H1 (cell line): Measurements from ENCODE around the gene PELI2. TPM values are rescaled to one million over a fixed set of nuclear protein-coding genes. Genes with fewer than 3 reads are reported as not detected.

Experiments
- CTCF ChIA-PET: fragments of 300-600 bp; sonication (Branson Sonifier 250); formaldehyde crosslinking; loops from one replicate; lab custom pipeline; 2021; ENCODE audit not compliant: partially characterized antibody; lab: Charles Lee
- POLR2A ChIA-PET: fragments of 300-600 bp; sonication (Branson Sonifier 250); formaldehyde crosslinking; loops from one replicate; lab custom pipeline; 2021; ENCODE audit warnings: inconsistent platforms; ENCODE audit not compliant: partially characterized antibody; lab: Charles Lee
- DNase-seq, 2 experiments: peaks; one replicate each; pipeline versions ENCODE4 v3.0.0 to v3.0.0-alpha.2; 2010 to 2022; ENCODE audit warnings: low spot score in 2 of 2, low read depth in 1 of 2, mixed read lengths in 1 of 2
- FAIRE-seq: peaks from 2 replicates; lab custom pipeline; 2011; peaks lifted over from hg19 to GRCh38; lab: Jason Lieb, UNC
- H2AFZ ChIP-seq: 2 replicates; pipeline ENCODE4 v1.8.1; 2012; ENCODE audit warnings: low read length, inconsistent platforms
- H2AK5ac ChIP-seq: 2 replicates; pipeline ENCODE4 v1.6.1; 2013; ENCODE audit warnings: low read depth, low read length
- H2BK120ac ChIP-seq: replicated peaks from 2 replicates; pipeline ENCODE3; 2013; ENCODE audit warnings: low read depth, low read length, inconsistent platforms
- H2BK12ac ChIP-seq: 2 replicates; pipeline ENCODE4 v1.6.1; 2013; ENCODE audit warnings: low read depth, low read length
- H2BK15ac ChIP-seq: 2 replicates; pipeline ENCODE4 v1.6.1; 2013; ENCODE audit warnings: low read length
- H2BK20ac ChIP-seq: 2 replicates; pipeline ENCODE4 v1.6.1; 2013; ENCODE audit warnings: low read length
- H2BK5ac ChIP-seq: 2 replicates; pipeline ENCODE4 v1.6.1; 2013; ENCODE audit warnings: low read depth, low read length
- H3K14ac ChIP-seq: 2 replicates; pipeline ENCODE4 v1.6.1; 2013; ENCODE audit warnings: inconsistent platforms; ENCODE audit not compliant: insufficient read length
- H3K18ac ChIP-seq: 2 replicates; pipeline ENCODE4 v1.6.1; 2013; ENCODE audit warnings: low read length; ENCODE audit errors: extremely low read depth
- H3K23ac ChIP-seq: 2 replicates; pipeline ENCODE4 v1.6.1; 2013; ENCODE audit warnings: inconsistent platforms; ENCODE audit not compliant: insufficient read length
- H3K23me2 ChIP-seq: 2 replicates; pipeline ENCODE4 v1.6.1; 2013; ENCODE audit warnings: low read depth, low read length
- H3K27ac ChIP-seq: 2 replicates; pipeline ENCODE4 v1.6.1; 2011; ENCODE audit warnings: low read depth, low read length, inconsistent platforms
- H3K27me3 ChIP-seq, 4 experiments: replicated peaks in 1 of 4; 1 replicate in 1 of 4; 2 replicates in 3 of 4; pipeline versions ENCODE4 v1.6.1 to v1.8.1; 2011 to 2013; ENCODE audit warnings: low read length in 3 of 4, mild to moderate bottlenecking in 3 of 4, inconsistent platforms in 2 of 4, mixed read lengths in 2 of 4, moderate library complexity in 1 of 4; ENCODE audit not compliant: control insufficient read depth in 3 of 4, insufficient read depth in 3 of 4; ENCODE audit errors: extremely low read depth in 1 of 4
- H3K36me3 ChIP-seq, 4 experiments: 2 replicates each; pipeline versions ENCODE4 v1.6.1 to v1.8.1; 2011 to 2013; ENCODE audit warnings: mild to moderate bottlenecking in 4 of 4, low read length in 3 of 4, moderate library complexity in 2 of 4, control low read depth in 1 of 4, inconsistent platforms in 1 of 4; ENCODE audit not compliant: insufficient read depth in 4 of 4, control insufficient read depth in 2 of 4
- H3K4ac ChIP-seq: replicated peaks from 2 replicates; pipeline ENCODE3; 2013; ENCODE audit warnings: low read length, low read depth, mixed read lengths, inconsistent platforms; ENCODE audit not compliant: insufficient read length
- H3K4me1 ChIP-seq, 4 experiments: replicated peaks in 1 of 4; 1 replicate in 1 of 4; 2 replicates in 3 of 4; pipeline versions ENCODE4 v1.6.1 to v1.8.1; 2011 to 2013; ENCODE audit warnings: low read length in 3 of 4, inconsistent platforms in 2 of 4, mixed read lengths in 1 of 4; ENCODE audit not compliant: insufficient read depth in 4 of 4, control insufficient read depth in 3 of 4
- H3K4me2 ChIP-seq, 2 experiments: 2 replicates each; pipeline versions ENCODE4 v1.6.1 to v1.8.1; 2011 to 2013; ENCODE audit warnings: low read depth in 2 of 2, low read length in 2 of 2, control low read depth in 1 of 2, inconsistent platforms in 1 of 2, mild to moderate bottlenecking in 1 of 2; ENCODE audit not compliant: insufficient read depth in 1 of 2
- H3K4me3 ChIP-seq, 4 experiments: fragments of 200-600, 300-600 bp in 1 of 4; sonication (generic), shearing (Covaris generic), sonication (Bioruptor Twin) in 1 of 4; 2 replicates each; pipeline versions ENCODE4 v1.5.1 to v1.8.1; 2011 to 2016; ENCODE audit warnings: low read length in 4 of 4, low read depth in 3 of 4, control low read depth in 2 of 4, inconsistent platforms in 2 of 4, mild to moderate bottlenecking in 2 of 4, mixed read lengths in 1 of 4, moderate library complexity in 1 of 4; ENCODE audit not compliant: insufficient read depth in 2 of 4; ENCODE audit errors: extremely low read depth in 1 of 4
- H3K56ac ChIP-seq: replicated peaks from 2 replicates; pipeline ENCODE3; 2013; ENCODE audit warnings: low read depth, mild to moderate bottlenecking, mixed read lengths, low read length, inconsistent platforms; ENCODE audit not compliant: insufficient read length
- H3K79me1 ChIP-seq: 2 replicates; pipeline ENCODE4 v1.6.1; 2013; ENCODE audit warnings: low read depth, low read length, control low read depth
- H3K79me2 ChIP-seq, 2 experiments: 2 replicates each; pipeline versions ENCODE4 v1.6.1 to v1.8.1; 2012 to 2013; ENCODE audit warnings: low read length in 2 of 2, mild to moderate bottlenecking in 2 of 2, inconsistent platforms in 1 of 2; ENCODE audit not compliant: insufficient read depth in 2 of 2, control insufficient read depth in 1 of 2
- H3K9ac ChIP-seq, 4 experiments: replicated peaks in 1 of 4; 1 replicate in 1 of 4; 2 replicates in 3 of 4; pipeline versions ENCODE4 v1.6.1 to v1.8.1; 2011 to 2013; ENCODE audit warnings: low read depth in 3 of 4, low read length in 3 of 4, control low read depth in 2 of 4, mild to moderate bottlenecking in 2 of 4, moderate library complexity in 2 of 4, inconsistent platforms in 1 of 4; ENCODE audit errors: extremely low read depth in 1 of 4
- H3K9me3 ChIP-seq, 2 experiments: 2 replicates each; pipeline versions ENCODE4 v1.6.1 to v1.8.1; 2012 to 2013; ENCODE audit warnings: mild to moderate bottlenecking in 2 of 2, moderate library complexity in 2 of 2, control low read depth in 1 of 2, inconsistent platforms in 1 of 2, low read depth in 1 of 2, low read length in 1 of 2, mixed read lengths in 1 of 2; ENCODE audit not compliant: insufficient read depth in 2 of 2
- H4K20me1 ChIP-seq, 2 experiments: replicated peaks in 1 of 2; 2 replicates each; pipeline versions ENCODE3 to v1.8.1; 2011 to 2013; ENCODE audit warnings: inconsistent platforms in 2 of 2, low read length in 2 of 2, mild to moderate bottlenecking in 1 of 2; ENCODE audit not compliant: insufficient read depth in 2 of 2, control insufficient read depth in 1 of 2
- H4K5ac ChIP-seq: 2 replicates; pipeline ENCODE4 v1.6.1; 2013; ENCODE audit warnings: low read length, low read depth, mixed read lengths, inconsistent platforms; ENCODE audit not compliant: insufficient read length
- H4K8ac ChIP-seq: 2 replicates; pipeline ENCODE4 v1.8.0; 2013; ENCODE audit warnings: mild to moderate bottlenecking, moderate library complexity, low read length, inconsistent platforms; ENCODE audit not compliant: insufficient read depth; ENCODE audit errors: extremely low read depth
- H4K91ac ChIP-seq: replicated peaks from 2 replicates; pipeline ENCODE3; 2013; ENCODE audit warnings: low read length, mixed read lengths, inconsistent platforms; ENCODE audit not compliant: insufficient read length
- BACH1 ChIP-seq: IDR thresholded peaks from 2 replicates; pipeline ENCODE4 v1.6.1; 2012; ENCODE audit warnings: low read length, improper control_type of control experiment
- BRCA1 ChIP-seq: IDR thresholded peaks from 2 replicates; pipeline ENCODE4 v1.6.1; 2012; ENCODE audit warnings: low read depth, low read length, improper control_type of control experiment
- EP300 ChIP-seq, 2 experiments: IDR thresholded peaks; 1 replicate in 1 of 2; 2 replicates in 1 of 2; pipeline ENCODE4 v1.6.1; 2011 to 2012; ENCODE audit warnings: low read depth in 2 of 2, low read length in 2 of 2, mild to moderate bottlenecking in 2 of 2, borderline replicate concordance in 1 of 2, inconsistent platforms in 1 of 2, moderate library complexity in 1 of 2
- PHF8 ChIP-seq: fragments of 200-600 bp; sonication (generic); conservative IDR thresholded peaks from 2 replicates; pipeline ENCODE4 v1.7.1; 2012; ENCODE audit warnings: low read depth, mild to moderate bottlenecking, inconsistent platforms, low read length, moderate library complexity
- WGBS, 2 experiments: shearing (Covaris generic) in 1 of 2; methylation state at CpG; one replicate each; pipeline versions ENCODE4 v1.1.6 to v1.1.7; 2013 to 2015; ENCODE audit warnings: low lambda C conversion rate in 2 of 2, mixed read lengths in 2 of 2, inconsistent platforms in 1 of 2, low coverage in 1 of 2, missing lambda C conversion rate in 1 of 2; ENCODE audit not compliant: insufficient replicate concordance in 2 of 2, insufficient coverage in 1 of 2, insufficient read length in 1 of 2; ENCODE audit errors: extremely low coverage in 1 of 2, missing lambda C conversion rate in 1 of 2; 5-methylcytosine and 5-hydroxymethylcytosine counted together
- polyA plus RNA-seq, 7 experiments: library from polyadenylated mRNA; depleted of rRNA in 3 of 7; stranded (reverse) in 5 of 7; unstranded in 2 of 7; fragments of >200 nt in 5 of 7; fragments of 200-250 nt in 2 of 7; gene quantifications; 1 replicate in 5 of 7; 2 replicates in 1 of 7; 4 replicates in 1 of 7; pipeline versions ENCODE4 v1.2.1 to v1.2.3, GENCODE V29; 2011 to 2013; ENCODE audit warnings: missing spikeins in 2 of 7, mixed read lengths in 2 of 7
- total RNA-seq: library from RNA; stranded (reverse); fragmentation: NEBNext Ultra II Directional; extraction: Animal tissue kit (Norgen Biotek cat#: 25700); gene quantifications from 2 replicates; pipeline ENCODE4 v1.2.1, GENCODE V29; 2021

Gene PELI2
- total and polyA plus RNA-seq, 2 of the 8 experiments (the other 6 are each of a cell fraction or from before 2014, with no cell fraction given), result 14.6 to 25.7 TPM

DNA sequence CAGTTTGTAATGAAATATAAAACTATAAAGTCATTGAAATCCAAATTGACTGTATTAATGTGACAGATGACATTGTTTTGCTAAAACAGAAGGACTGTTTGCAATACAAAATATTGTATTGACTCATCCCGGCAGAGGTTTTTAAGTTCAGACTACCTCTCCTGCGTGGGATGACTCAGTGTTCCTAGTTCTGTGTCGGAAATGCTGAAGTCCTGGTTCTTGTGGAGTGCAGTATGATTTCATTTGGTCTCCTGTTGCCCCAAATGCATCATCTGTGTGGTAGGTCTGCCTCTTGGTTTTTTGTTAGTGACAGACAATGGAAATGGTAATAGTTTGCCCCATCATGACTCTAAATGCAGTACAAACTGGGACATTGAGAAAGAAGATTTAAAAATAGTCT lies 27.8 kb downstream of the PELI2 start:
- Histone ChIP-seq H3K18ac (no peak overlapping the region), H2BK20ac (no peak overlapping the region), H3K23me2 (no peaks in the 10 kb centered on the region), H4K5ac (no peak overlapping the region), H4K8ac (no peak overlapping the region), H2AFZ (no peak overlapping the region), H3K27me3 (no peaks in the 10 kb centered on the region), H2BK12ac (no peak overlapping the region), H3K9me3 (no peaks in the 10 kb centered on the region), H3K4ac (no peak overlapping the region), H3K27ac (no peak overlapping the region), H3K9ac (no peak overlapping the region), H4K20me1 (peaks cover 0 to 3% of the 10 kb centered on the region in 2 experiments), H3K4me2 (no peak overlapping the region), H3K23ac (no peak overlapping the region), H2BK15ac (no peak overlapping the region), H3K4me1 (peaks cover 4 to 12% (median 7%) of the 10 kb centered on the region in 4 experiments; a peak in 6 of 7 replicates), H2BK120ac (no peak overlapping the region), H3K79me2 (peaks cover 3 to 95% of the 10 kb centered on the region in 2 experiments; a peak in 3 of 4 replicates), H3K79me1 (peaks cover 6% of the 10 kb centered on the region), H4K91ac (no peak overlapping the region), H3K14ac (no peak overlapping the region), H3K56ac (no peak overlapping the region), H3K36me3 (no peaks in the 10 kb centered on the region), H3K4me3 (no peak overlapping the region), H2BK5ac (no peak overlapping the region), H2AK5ac (no peak overlapping the region)
- ChIA-PET POLR2A (no interaction called here), CTCF (interaction anchor here (1.0 kb wide), 1 partner anchor 27 kb away, joined by 3 read pairs; no protein-coding TSS in a partner anchor)
- WGBS, 2 experiments, result 88% methylated on average over 3 of the region's 3 CpGs; no CpG with 5 or more reads in 1 of the 2 experiments
- DNase-seq (no peak), FAIRE-seq (no peak)
- no peak for TF ChIP-seq EP300 (IDR thresholded peaks at IDR 0.05; ENCODE audit: borderline replicate concordance in 1 of 2, low read depth in 2 of 2, low read length in 2 of 2)
- TF ChIP-seq BRCA1, result no peak
- no peak for TF ChIP-seq PHF8
- TF ChIP-seq BACH1, result no peak
